ENCODE data around the gene FARP1. TPM values are rescaled to one million over a fixed set of nuclear protein-coding genes. Genes with fewer than 3 reads are reported as not detected.

Gene FARP1
- total RNA-seq, 6 experiments from 2014 or later: 44.9 to 104 (median 80.0) TPM

DNA sequence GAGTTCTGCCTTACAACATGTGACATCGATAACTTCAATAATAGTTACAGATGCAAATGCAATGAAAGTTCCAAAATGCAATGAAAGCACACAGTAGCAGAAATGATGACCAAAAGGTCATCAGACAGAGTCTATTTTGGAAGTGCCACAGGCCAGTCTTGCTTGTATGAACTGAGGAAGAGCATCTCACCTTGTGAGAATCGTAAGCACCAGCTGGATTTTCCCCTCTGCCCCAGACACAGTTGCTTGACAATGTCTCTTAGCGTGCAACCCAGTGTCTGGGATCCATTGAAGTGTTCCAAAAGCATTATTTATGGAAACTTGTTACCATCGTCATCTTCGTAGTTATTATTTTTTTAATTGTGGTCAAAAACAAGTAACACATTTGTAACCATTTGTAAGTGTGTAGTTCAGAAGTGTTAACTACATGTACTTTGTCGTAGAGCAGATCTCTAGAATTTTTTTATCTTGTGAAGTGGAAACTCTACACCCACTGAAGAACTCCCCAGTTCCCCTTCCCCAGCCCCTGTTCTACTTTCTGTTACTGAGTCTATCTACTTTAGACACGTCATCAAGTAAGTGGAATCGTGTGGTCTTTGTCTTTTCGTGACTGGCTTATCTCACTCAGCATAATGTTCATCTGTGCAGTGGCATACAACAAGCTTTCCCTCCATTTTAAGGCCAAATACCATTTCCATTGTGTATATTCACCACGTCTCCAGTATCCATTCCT, 204.2 kb downstream of the FARP1 start:
- TF ChIP-seq POLR2A (IDR thresholded peaks at IDR 0.05): no peak
- H3K4me3 ChIP-seq: no peak overlapping the region
- no peaks in the 10 kb centered on the region for H3K4me1 ChIP-seq
- DNase-seq (no peak), ATAC-seq (no peak)
- no peaks in the 10 kb centered on the region for H3K27me3 ChIP-seq
- intact Hi-C loops (cut with DNase I): no loop called here
- peaks cover 0 to 3% (median 1%) of the 10 kb centered on the region in 4 donors for H3K36me3 ChIP-seq
- H3K27ac ChIP-seq: no peak overlapping the region
- WGBS (ENCODE audit: insufficient coverage, low coverage, low lambda C conversion rate, missing lambda C conversion rate): 93% methylated on average over 10 of the region's 10 CpGs
- H3K9me3 ChIP-seq: no peaks in the 10 kb centered on the region

- intact Hi-C loops (cut with DNase I): no loop called here
- no peak overlapping the region for H3K4me3 ChIP-seq
- no peak overlapping the region for H3K27ac ChIP-seq
- no peaks in the 10 kb centered on the region for H3K27me3 ChIP-seq
- no peaks in the 10 kb centered on the region for H3K9me3 ChIP-seq
- no peak for DNase-seq
- no peak for ATAC-seq
- H3K36me3 ChIP-seq: peaks cover 0 to 3% (median 1%) of the 10 kb centered on the region in 4 donors
- H3K4me1 ChIP-seq: no peaks in the 10 kb centered on the region
- TF ChIP-seq, protein P1, sequence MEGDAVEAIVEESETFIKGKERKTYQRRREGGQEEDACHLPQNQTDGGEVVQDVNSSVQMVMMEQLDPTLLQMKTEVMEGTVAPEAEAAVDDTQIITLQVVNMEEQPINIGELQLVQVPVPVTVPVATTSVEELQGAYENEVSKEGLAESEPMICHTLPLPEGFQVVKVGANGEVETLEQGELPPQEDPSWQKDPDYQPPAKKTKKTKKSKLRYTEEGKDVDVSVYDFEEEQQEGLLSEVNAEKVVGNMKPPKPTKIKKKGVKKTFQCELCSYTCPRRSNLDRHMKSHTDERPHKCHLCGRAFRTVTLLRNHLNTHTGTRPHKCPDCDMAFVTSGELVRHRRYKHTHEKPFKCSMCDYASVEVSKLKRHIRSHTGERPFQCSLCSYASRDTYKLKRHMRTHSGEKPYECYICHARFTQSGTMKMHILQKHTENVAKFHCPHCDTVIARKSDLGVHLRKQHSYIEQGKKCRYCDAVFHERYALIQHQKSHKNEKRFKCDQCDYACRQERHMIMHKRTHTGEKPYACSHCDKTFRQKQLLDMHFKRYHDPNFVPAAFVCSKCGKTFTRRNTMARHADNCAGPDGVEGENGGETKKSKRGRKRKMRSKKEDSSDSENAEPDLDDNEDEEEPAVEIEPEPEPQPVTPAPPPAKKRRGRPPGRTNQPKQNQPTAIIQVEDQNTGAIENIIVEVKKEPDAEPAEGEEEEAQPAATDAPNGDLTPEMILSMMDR (IDR thresholded peaks at IDR 0.05): no peak
- no peak for TF ChIP-seq POLR2A (IDR thresholded peaks at IDR 0.05)
- 93% methylated on average over 1 of the region's 1 CpG for WGBS (ENCODE audit: insufficient coverage, low coverage, low lambda C conversion rate, missing lambda C conversion rate)
Observed at GRCh38 chr13:98347756-98348155, 204.9 kb downstream of the FARP1 start.

GRCh38 chr13:98348466-98349200, 205.7 kb downstream of the FARP1 start:
- intact Hi-C loops (cut with DNase I): no loop called here
- no peak for DNase-seq
- Histone ChIP-seq H3K4me3 (no peak overlapping the region), H3K4me1 (no peaks in the 10 kb centered on the region), H3K9me3 (no peaks in the 10 kb centered on the region), H3K27me3 (no peaks in the 10 kb centered on the region), H3K36me3 (peaks cover 0 to 3% (median 1%) of the 10 kb centered on the region in 4 donors), H3K27ac (no peak overlapping the region)
- WGBS (ENCODE audit: insufficient coverage, low coverage, low lambda C conversion rate, missing lambda C conversion rate): 87% methylated on average over 13 of the region's 16 CpGs
- no peak for TF ChIP-seq POLR2A (IDR thresholded peaks at IDR 0.05)
- TF ChIP-seq, protein P1 (IDR thresholded peaks at IDR 0.05): no peak
- no peak for ATAC-seq

DNA sequence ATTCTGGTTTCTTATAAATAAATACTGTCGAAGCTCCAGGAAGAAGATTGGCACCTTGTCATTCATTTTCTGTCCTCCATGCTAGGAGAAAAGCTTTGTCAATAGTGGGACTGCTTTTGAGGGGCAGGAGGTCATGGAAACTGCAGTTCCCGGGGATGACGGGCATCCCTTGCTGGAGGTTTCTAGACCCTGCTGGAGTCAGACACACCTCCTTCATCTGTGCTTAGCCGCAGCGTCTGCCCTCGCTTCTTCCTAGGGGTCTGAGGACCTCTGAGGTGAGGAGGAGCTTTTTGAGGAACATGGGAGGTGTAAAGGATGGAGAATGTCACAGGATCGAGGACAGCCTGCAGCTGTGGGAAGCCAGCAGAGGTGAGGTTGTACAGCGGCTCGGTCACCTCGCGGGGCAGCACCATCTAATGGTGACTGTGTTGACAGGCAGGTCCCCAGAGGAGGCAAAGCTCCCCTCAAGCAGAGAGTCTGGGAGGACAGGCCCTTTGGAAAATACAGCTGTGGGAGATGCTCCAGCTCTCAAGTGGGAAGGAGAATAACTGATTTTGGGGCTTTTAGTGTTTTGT, 206.9 kb downstream of the FARP1 start:
- ATAC-seq: peak; percentile 85 to 94 (median 91)
- Histone ChIP-seq H3K27ac (no peak overlapping the region), H3K36me3 (peaks cover 0 to 3% (median 1%) of the 10 kb centered on the region in 4 donors), H3K4me1 (no peaks in the 10 kb centered on the region), H3K4me3 (no peak overlapping the region), H3K27me3 (no peaks in the 10 kb centered on the region), H3K9me3 (no peaks in the 10 kb centered on the region)
- WGBS (ENCODE audit: insufficient coverage, low coverage, low lambda C conversion rate, missing lambda C conversion rate): 64% methylated on average over 9 of the region's 11 CpGs
- DNase-seq: peak; percentile 47 to 59 (median 54)
- intact Hi-C loops (cut with DNase I): no loop called here
- no peak for TF ChIP-seq POLR2A (IDR thresholded peaks at IDR 0.05)
- TF ChIP-seq, protein P1 (IDR thresholded peaks at IDR 0.05): peak; percentile 29 to 60 (median 42)
